COLO668 (cell line): ENCODE data around the gene TEX38.
A peak's percentile ranks its signal among the peaks of the same experiment; 100 is the strongest.
"Not testable (repeated sequence)": the region's sequence is repeated elsewhere in the genome, so short reads cannot be mapped to it uniquely, and the experiment has no call there.

Source experiments
- DNase-seq: peaks from one replicate; lab custom pipeline; 2025; ENCODE audit not compliant: unreplicated experiment; lab: John Stamatoyannopoulos, UW

TEX38 gene

DNA sequence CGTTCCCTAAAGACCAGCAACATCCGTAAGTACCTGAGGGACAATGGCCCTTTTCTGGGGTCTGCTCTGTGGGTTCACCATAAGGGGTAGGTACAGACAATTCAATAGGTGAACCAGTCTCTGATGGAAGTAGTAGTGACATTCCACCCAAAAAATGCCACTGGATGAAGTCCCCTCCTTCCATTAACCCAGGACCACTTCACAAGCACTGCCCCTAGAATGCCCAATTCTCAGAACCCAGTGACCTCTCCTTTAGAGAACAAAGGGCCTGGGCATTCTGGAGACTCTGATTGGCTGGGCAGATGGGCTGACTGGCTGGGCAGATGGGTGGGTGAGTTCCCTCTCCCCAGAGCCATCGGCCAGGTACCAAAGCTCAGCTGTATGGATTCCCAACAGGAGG, at the start of gene TEX38:
Gene TEX38 (plus strand): TSS at position 301 of the 400 bp plus-strand sequence. CDS start 81 bp downstream, at position 382.
- DNase-seq = no peak

DNA sequence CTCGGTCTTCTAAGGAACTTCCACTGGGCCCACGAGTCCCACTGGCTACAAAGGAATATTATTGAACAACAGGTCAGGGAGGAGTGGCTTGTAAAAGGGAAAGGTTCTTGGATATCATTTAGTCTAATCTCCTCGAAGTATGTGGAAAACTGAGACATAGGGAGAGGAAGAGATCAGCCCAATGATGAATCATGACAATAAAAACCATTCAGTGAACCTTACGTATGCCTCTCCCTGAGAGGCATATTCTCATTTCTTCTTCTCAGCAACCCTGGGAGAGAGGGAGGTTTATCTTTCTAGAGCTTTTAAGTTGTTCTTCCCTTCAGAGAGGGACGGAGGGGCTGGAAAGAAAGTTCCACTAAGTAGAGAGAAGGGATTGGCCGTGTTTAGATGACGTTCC, 49.7 kb upstream of the TEX38 start:
- DNase-seq = no peak

DNA sequence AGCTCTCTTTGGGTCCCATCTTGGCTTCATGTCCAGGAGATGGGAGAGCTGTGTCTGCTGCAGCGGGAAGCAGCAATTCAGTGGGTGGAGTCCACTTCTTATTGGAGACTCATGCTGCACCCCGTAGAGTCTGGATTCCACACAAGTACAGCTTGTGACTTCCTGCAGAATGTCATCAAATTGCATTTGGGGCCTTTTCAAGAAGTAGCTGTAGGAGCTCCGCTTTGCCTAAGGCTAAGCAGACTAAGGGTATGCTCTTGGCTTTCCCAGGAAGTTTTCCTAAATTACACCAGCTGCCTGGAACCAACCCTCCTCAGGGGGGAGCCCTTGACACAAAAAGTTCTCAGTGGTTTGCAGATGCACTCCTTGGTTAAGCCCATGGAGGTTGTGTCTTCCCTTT, 49.3 kb upstream of the TEX38 start:
- DNase-seq = peak; percentile 41

DNA sequence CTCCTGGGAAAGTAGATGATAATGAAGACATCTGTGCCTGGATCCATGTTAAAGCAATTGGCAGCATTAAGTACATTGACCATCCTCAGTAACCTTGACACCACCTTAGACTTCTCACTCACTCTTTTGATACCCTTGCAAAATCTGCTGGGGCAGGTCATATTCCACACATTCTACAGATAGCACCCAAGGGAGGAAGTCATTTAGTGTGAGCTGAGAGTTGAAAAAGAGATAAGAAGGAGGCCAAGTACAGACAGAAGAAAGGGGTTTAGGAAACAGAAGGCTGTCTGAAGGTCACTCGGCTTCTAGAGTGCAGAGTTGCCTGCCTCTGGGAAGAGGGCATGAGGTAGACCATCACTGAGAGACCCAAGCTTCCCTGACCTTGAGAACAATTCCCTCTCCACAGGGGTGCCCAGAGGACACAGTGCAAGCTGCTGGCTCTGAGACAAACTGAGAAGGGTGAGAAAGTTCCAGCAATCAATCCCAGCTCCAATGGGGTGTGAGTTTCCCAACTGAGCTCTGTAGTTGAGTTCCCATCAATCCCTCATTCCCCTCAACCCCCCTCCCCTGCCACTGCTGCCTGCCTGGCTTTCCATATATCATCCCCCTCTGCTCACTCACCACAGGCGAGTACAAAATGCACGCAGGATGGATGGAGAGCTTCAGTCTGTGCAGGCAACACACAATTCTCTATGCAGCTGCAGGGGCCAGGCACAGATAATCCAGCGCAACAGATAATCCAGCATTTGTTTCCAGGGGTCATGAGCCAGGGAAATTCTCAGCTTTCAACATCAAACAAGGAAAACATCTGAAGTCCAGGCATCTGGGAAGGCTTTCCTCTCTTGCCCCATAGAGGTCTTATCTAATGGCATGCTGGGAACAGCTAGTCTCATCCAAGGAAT, 47.7 kb upstream of the TEX38 start:
- no peak for DNase-seq

DNA sequence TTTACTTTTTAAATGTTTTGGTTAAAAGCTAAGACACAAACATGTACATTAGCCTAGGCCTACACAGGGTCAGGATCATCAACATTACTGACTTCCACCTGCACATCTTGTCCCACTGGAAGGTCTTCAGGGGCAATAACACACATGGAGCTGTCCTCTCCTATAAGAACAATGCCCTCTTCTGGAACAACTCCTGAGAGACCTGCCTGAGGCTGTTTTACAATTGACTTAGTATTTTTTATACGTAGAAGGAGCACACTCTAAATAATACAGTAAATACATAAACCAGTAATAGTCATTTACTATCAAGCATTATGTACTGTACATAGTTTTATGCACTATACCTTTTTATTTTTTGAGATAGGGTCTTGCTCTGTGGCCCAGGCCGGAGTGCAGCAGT, 40.9 kb upstream of the TEX38 start:
- no peak for DNase-seq

DNA sequence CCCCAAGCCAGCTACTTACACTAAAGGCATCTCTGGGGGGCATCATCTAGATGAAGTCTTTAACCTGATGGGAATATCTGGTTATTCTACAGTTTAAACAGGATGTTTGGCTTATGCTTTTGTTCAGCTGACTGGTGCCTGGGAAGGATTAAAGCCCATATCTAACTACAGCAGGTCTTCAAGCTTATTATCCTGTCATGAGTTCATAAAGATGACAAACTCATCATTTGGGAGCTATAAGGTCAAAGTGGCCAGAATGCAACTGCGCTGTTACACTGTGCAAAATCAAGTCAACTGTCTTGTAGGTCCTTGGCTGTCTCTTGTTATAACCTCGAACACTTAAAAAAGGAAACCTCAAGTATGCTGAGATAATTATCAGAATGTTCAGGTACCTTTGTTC, 36.4 kb upstream of the TEX38 start:
- DNase-seq = no peak

DNA sequence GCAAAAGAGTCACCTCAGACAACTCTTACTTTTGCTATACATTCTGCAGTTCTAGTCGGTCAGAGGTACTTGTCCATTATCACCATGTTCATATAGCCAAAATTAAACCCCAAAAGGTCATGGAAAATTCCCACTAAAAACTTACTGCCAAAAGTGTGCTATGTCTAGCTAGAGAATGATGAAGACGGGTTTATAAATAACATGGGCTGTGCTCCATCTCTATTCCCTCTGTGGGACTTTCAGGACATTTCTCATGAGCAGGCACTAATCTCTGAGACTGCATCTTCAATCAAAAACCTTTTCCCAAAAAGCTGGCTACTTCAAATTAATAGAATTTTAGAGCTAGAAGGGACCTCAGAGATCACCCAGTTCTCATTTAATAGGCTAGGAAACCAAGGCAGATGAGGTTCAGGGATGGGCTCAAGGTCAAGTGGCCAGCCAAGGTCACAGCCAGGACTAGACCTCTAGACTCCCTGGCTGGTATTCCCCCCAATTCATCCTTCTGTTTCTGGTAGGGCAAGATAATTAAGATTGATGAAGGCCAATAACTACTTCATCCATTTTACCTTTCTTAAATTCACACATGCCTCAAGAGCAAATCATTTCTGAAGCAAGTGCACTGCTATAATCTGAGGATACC, 34.1 kb upstream of the TEX38 start:
- DNase-seq = no peak

DNA sequence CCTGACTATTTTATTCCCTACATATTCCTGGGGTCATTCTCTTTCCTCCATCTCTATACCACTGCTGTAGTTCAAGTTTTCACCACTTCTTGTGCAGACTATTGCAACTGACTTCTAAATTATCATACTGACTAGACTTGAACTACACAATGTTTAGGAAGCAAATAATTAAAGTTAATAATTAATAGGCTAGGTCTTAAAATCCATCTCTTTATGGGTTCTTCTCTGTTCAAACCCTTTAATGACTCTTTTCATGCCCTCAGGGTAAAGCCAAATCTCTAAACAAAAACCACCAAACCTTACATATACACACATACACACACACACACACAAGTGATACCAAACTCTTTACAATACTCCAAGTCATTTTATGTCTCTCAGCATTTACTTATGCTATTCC, 32.7 kb upstream of the TEX38 start:
- DNase-seq = no peak

DNA sequence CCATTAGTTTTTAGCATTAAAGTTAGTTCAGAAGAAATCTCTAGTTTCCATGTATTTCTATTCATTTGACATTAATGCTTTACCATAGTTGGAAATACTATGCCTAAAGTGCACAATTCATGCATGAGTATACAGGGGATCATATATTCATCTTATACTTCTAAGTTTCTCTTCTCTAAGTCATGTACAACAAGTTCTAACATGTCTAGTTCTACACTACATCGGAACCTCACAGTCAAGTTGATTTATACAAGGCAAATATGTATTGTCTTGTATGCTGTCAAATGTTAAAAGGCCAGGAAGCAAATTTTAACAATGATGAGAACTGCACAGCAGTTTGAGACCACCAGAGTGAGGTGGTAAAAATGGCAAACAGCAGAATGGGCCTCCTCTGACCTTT, 32.1 kb upstream of the TEX38 start:
- no peak for DNase-seq

DNA sequence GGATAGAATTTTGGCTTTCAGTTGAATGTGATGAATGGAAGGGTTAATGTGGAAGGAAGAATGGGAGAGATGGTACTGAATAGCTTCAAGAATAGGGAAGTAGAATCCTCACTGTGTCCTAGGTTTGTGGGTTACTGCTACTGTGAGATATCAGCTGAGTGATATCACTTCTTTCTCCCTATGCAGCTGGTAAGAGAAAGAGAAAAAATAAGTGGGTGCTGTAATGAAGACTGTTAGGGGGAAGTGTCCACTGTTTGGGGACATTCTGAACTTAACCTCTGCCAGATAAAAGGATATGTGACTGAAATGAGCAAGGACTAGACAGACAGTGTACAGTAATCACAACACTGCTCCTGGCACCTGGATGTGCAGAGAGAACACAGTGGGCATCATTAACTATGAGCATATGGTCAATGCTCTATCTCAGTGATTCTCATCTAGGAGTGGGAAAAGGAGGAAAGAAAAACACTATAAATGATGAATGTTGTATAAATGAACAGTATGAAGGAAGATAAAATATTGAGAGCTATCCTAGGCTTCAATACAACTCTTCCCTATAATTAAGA, 29.5 kb upstream of the TEX38 start:
- no peak for DNase-seq

DNA sequence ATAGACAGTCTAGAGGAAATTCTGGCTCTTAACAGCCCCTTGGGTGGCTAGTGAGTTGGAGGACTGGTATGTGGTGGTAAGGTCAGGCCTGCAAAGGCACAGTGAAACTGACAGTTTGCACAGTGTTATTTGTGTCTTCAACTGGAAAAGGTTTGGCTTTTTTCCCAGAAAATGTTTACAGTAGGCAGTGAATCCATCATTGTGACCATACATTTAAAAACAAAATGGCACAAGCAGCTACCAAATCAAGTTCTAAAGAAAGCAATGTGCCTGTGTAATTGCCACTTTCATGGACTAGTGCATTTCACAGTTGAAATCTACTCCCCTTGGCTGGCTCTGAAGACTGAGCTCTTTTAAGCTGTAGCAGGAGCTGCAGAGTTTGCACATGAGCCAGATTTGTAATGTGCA, 28.3 kb upstream of the TEX38 start:
- peak; percentile 37 for DNase-seq

DNA sequence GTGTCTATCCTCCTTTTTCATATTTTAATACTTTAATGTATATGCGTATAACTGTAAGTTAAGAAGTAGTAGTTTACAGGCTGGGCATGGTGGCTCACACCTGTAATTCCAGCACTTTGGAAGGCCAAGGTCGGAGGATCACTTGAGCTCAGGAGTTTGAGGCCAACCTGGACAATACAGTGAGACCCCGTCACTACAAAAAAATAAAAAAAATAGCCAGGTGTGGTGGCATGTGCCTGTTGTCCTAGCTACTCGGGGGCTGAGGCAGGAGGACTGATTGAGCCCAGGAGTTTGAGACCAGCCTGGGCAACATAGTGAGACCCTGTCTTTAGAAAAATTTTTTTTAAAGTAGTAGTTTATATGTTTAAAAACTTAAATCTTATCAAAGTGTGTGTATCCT, 25.8 kb upstream of the TEX38 start:
- no peak for DNase-seq

DNA sequence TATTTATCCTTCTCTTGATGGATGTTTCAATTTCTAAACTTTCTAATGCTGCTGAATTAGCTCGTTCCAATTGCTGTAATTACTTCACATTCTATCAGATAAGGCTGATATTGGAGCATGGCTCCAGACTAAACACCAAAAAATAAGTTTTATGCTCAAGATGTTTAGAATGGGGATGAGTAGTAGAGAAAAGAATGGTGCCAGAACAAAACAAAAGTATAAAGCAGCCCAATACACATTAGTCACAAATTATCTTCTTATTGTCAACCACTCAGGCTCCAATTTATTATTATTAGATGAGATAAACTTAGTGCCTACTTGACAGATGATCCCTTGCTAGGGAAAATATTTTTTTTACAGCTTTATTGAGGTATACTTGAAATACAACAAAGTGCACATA, 25.3 kb upstream of the TEX38 start:
- DNase-seq = no peak

DNA sequence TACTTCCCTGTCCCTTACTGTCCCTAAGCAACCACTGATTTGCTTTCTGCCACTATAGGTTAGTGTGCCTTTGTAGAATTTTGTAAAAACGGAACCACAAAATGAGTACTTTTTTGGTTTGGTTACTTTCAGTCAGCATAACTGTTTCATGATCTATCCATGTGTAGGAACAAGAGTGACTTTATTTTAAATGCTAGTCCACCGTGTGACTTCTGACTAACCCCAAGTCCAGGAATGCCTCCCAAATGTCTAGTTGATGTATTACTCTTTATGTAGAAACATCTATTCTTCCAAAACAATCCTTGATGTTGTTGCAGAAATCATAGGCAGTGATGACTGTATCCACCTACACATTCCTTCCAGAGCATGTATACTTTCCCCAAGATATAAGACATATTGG, 24.8 kb upstream of the TEX38 start:
- no peak for DNase-seq

DNA sequence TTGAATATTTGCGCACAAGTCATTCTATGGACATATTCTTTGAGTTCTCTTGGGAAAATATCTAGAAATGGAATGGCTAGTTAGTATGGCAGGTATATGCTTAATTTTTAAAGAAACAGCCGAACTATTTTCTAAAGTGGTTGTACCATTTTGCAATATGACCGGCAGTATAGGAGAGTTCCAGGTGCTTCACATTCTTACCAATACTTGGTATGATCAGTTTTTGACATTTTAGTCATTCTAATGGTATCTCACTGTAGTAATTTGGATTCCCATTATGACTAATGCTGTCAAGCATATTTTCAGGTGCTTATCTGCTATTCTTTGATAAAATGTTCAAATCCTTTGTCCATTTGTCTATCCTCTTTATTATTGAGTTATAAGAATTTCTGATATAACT, 24.0 kb upstream of the TEX38 start:
- DNase-seq = no peak

DNA sequence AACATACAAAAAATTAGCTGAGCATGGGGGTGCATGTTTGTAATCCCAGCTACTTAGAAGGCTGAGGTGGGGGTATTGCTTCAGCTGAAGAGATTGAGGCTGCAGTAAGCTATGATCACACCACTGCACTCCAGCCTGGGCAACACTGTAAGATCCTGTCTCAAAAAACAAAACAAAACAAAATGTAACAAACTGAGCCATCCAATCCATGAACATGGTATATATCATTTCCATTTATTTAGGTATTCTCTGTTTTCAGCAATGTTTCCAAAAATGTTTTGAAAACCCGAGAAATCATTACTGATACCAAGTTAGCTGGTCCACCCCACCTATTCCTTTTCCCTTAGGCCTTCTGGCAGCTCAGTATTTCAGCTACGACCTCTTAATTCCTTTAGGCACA, 21.9 kb upstream of the TEX38 start:
- no peak for DNase-seq

DNA sequence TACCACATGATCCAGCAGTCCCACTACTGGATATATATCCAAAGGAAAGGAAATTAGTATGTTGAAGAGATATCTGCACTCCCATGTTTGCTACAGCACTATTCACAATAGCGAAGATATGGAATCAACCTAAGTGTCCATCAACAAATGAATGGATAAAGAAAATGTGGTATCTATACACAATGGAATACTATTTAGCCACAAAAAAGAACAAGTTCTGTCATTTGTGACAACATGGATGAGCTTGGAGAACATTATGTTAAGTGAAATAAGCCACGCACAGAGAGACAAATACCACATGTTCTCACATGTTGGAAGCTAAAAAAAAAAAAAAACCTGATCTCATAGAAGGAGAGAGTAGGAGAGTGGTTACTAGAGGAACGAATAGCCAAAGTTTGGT, 21.2 kb upstream of the TEX38 start:
- DNase-seq = no peak

DNA sequence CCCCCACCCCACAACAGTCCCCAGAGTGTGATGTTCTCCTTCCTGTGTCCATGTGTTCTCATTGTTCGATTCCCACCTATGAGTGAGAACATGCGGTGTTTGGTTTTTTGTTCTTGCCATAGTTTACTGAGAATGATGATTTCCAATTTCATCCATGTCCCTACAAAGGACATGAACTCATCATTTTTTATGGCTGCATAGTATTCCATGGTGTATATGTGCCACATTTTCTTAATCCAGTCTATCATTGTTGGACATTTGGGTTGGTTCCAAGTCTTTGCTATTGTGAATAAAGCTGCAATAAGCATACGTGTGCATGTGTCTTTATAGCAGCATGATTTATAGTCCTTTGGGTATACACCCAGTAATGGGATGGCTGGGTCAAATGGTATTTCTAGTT, 20.5 kb upstream of the TEX38 start:
- DNase-seq = not testable (repeated sequence)

DNA sequence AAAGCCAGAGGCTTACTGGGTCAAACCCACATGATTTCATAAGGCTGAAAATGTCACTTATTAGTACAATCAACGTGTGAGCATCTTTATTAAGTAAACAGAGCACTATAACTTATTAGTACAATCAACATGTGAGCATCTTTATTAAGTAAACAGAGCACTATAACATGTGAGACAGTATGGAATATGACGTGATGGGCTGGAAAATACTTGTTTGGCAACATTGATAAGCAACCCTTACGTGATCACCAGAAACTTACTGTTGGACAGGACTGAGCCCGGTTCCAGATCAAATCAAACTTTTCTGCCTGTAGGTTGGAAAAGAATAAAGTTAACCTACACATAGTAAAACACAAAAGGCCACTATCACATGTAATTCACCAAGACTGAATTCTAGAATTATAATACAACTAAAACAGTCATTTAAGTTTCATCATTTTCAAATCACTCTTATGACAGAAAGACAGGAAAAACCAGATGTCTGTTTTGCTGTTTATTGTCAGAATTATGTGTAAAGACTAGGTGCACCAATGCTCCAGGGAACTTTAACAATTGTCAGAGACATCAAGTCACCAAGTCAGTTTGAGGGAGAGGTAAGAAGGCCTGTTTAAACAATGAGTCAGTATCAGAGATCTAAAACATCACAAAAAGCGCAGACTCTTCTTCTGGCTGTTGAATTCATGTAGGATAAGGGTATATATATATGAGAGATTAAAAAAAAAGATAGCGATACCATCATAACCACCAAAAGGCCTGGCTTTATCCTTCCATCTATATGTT, 19.1 kb upstream of the TEX38 start:
- no peak for DNase-seq

DNA sequence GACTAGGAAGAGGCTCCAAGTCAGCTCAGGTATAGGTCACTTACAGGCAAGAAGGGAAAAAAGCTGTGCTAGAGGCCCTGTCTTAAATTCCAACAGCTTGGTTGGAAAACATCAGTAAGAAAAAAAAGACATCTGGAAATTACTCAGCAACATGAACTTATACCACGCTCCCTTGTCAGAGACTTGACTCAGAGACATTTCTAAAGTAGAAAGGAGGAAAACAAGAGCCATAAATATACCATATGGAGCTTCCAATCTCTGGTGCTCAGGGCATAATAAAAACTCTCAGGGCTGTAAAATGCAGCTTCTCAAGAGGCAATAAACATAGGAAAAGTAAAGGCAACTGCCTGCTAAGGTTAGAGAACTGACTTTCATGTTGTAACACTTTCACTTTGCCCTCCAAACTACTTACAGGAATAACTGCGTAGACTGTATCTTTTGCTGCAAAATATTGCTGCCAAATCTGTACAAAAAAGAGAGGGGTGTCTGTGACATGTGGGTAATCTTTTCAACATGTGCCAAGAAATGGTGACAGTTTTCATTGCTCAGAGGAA, 18.2 kb upstream of the TEX38 start:
- DNase-seq = no peak

DNA sequence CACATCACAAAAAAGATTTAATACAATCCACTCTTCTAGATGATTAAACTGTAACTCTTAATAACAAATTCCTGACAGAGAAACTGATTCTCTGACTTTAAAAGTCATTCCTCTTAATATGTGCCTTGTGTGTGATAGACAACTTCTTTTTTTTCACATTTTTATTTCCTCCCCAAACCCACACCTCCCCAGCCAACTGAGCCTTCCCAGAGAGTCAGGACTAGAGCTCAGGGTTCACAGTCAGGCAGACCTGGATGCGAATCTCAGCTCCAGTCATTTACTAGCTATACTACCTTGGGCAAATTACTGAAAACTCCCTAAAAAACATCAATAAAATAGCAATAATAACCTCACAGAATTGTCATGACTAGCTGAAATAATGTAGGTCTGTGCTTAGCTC, 17.6 kb upstream of the TEX38 start:
- DNase-seq = no peak
